Measurements from ENCODE around the gene NOC2L. TPM values are rescaled to one million over a fixed set of nuclear protein-coding genes. Genes with fewer than 3 reads are reported as not detected.

NOC2L gene
- total RNA-seq, 2 donors from 2014 or later, result 83.5 to 97.3 TPM

- WGBS, 2 experiments (ENCODE audit: insufficient coverage in 1 of 2, insufficient read length in 1 of 2), result 93 to 100% methylated on average over 3 to 6 of the region's 6 CpGs
- Histone ChIP-seq H3K36me3 (ENCODE audit: control insufficient read depth, insufficient read depth, low read length) (peaks cover 58% of the 10 kb centered on the region), H3K27ac (ENCODE audit: low read depth, low read length) (no peak overlapping the region), H3K9ac (ENCODE audit: extremely low read depth, low read length, poor library complexity, severe bottlenecking) (no peak overlapping the region), H3K4me1 (ENCODE audit: control insufficient read depth, insufficient read depth, low read length) (no peaks in the 10 kb centered on the region), H3K4me3 (ENCODE audit: low read length) (no peak overlapping the region), H3K9me3 (ENCODE audit: control insufficient read depth, low read length) (no peaks in the 10 kb centered on the region), H3K27me3 (ENCODE audit: control insufficient read depth, insufficient read depth, low read length, poor library complexity, severe bottlenecking) (peaks cover 12% of the 10 kb centered on the region)
- no peak for TF ChIP-seq CTCF (conservative IDR thresholded peaks at IDR 0.05)
- peaks cover 50% of the 10 kb centered on the region for H3K36me3 Mint-ChIP-seq (ENCODE audit: low read depth)
- H3K27me3 Mint-ChIP-seq (ENCODE audit: insufficient read depth), result peaks cover 8% of the 10 kb centered on the region
- no peak overlapping the region for H3K4me3 Mint-ChIP-seq
- H3K27ac Mint-ChIP-seq, result no peak overlapping the region
- DNase-seq, result no peak
- no peaks in the 10 kb centered on the region for H3K9me3 Mint-ChIP-seq
- peaks cover 12% of the 10 kb centered on the region for H3K4me1 Mint-ChIP-seq
These were observed 3.6 kb downstream of the NOC2L start for GRCh38 chr1:955474-955873.

- Histone ChIP-seq H3K27me3 (ENCODE audit: control insufficient read depth, insufficient read depth, low read length, poor library complexity, severe bottlenecking) (peaks cover 7% of the 10 kb centered on the region), H3K9ac (ENCODE audit: extremely low read depth, low read length, poor library complexity, severe bottlenecking) (no peak overlapping the region), H3K4me1 (ENCODE audit: control insufficient read depth, insufficient read depth, low read length) (no peaks in the 10 kb centered on the region), H3K9me3 (ENCODE audit: control insufficient read depth, low read length) (no peaks in the 10 kb centered on the region), H3K36me3 (ENCODE audit: control insufficient read depth, insufficient read depth, low read length) (peaks cover 64% of the 10 kb centered on the region), H3K4me3 (ENCODE audit: low read length) (no peak overlapping the region), H3K27ac (ENCODE audit: low read depth, low read length) (no peak overlapping the region)
- H3K9me3 Mint-ChIP-seq, result no peaks in the 10 kb centered on the region
- H3K36me3 Mint-ChIP-seq (ENCODE audit: low read depth), result peaks cover 55% of the 10 kb centered on the region
- H3K27me3 Mint-ChIP-seq (ENCODE audit: insufficient read depth), result peaks cover 4% of the 10 kb centered on the region
- TF ChIP-seq CTCF (conservative IDR thresholded peaks at IDR 0.05), result no peak
- H3K27ac Mint-ChIP-seq, result no peak overlapping the region
- no peak for DNase-seq
- peaks cover 12% of the 10 kb centered on the region for H3K4me1 Mint-ChIP-seq
- H3K4me3 Mint-ChIP-seq, result no peak overlapping the region
- WGBS, 2 experiments (ENCODE audit: insufficient coverage in 1 of 2, insufficient read length in 1 of 2), result 90 to 94% methylated on average over 11 to 13 of the region's 13 CpGs
These were observed 4.1 kb downstream of the NOC2L start for GRCh38 chr1:954927-955326.

GRCh38 chr1:953524-954320 lies 5.3 kb downstream of the NOC2L start:
- Histone ChIP-seq H3K9me3 (ENCODE audit: control insufficient read depth, low read length) (no peaks in the 10 kb centered on the region), H3K4me3 (ENCODE audit: low read length) (no peak overlapping the region), H3K9ac (ENCODE audit: extremely low read depth, low read length, poor library complexity, severe bottlenecking) (no peak overlapping the region), H3K27ac (ENCODE audit: low read depth, low read length) (no peak overlapping the region), H3K4me1 (ENCODE audit: control insufficient read depth, insufficient read depth, low read length) (no peaks in the 10 kb centered on the region), H3K36me3 (ENCODE audit: control insufficient read depth, insufficient read depth, low read length) (peaks cover 76% of the 10 kb centered on the region), H3K27me3 (ENCODE audit: control insufficient read depth, insufficient read depth, low read length, poor library complexity, severe bottlenecking) (no peaks in the 10 kb centered on the region)
- no peak for TF ChIP-seq CTCF (conservative IDR thresholded peaks at IDR 0.05)
- peaks cover 65% of the 10 kb centered on the region for H3K36me3 Mint-ChIP-seq (ENCODE audit: low read depth)
- no peak overlapping the region for H3K27ac Mint-ChIP-seq
- WGBS, 2 experiments (ENCODE audit: insufficient coverage in 1 of 2, insufficient read length in 1 of 2), result 88 to 92% methylated on average over 23 to 32 of the region's 32 CpGs
- H3K9me3 Mint-ChIP-seq, result no peaks in the 10 kb centered on the region
- DNase-seq, result no peak
- no peak overlapping the region for H3K4me3 Mint-ChIP-seq
- peaks cover 12% of the 10 kb centered on the region for H3K4me1 Mint-ChIP-seq
- H3K27me3 Mint-ChIP-seq (ENCODE audit: insufficient read depth), result no peaks in the 10 kb centered on the region
